Measurements from ENCODE around the gene MARCHF9.

GRCh38 chr12:57717846-57718640, 36.9 kb upstream of the MARCHF9 start:
- no peak for TF ChIP-seq CTCF (IDR thresholded peaks at IDR 0.05; ENCODE audit: insufficient read depth, low read length, poor library complexity, severe bottlenecking)
- TF ChIP-seq EZH2phosphoT487 (conservative IDR thresholded peaks at IDR 0.05; ENCODE audit: low read length): no peak
